HL-60/S4 treated with retinoic acid at 250 ng/mL for 4 days and 3 days (cell line): Measurements from ENCODE around the gene DYNC1I2.
"Not testable (repeated sequence)": the region's sequence is repeated elsewhere in the genome, so short reads cannot be mapped to it uniquely, and the experiment has no call there.

ENCODE experiments used
- in situ Hi-C: fragments of 300-500 bp; cut with MboI; formaldehyde crosslinking; loops from 2 replicates; pipeline ENCODE4 v1.7.0; 2022; ENCODE audit warnings: low sequenced_read_pairs

DYNC1I2 gene

DNA sequence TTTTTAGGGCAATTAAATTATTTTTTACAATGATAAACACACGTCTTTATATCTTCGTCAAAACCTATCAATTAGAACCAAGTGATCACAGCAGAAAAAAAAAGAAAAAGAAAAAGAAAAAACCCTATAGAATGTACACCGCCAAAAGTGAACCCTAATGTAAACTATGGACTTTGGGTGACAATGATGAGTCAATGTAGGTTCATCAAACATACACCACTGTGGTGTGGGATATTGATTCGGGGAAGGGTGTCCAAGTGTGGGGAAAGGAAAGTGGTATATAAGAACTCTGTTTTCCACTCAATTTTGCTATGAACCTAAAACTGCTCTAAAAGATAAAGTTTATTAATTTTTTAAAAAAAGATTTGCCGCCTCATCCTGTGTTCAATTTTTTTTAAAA is 85.1 kb downstream of the DYNC1I2 start:
- in situ Hi-C loops = no loop called here

DNA sequence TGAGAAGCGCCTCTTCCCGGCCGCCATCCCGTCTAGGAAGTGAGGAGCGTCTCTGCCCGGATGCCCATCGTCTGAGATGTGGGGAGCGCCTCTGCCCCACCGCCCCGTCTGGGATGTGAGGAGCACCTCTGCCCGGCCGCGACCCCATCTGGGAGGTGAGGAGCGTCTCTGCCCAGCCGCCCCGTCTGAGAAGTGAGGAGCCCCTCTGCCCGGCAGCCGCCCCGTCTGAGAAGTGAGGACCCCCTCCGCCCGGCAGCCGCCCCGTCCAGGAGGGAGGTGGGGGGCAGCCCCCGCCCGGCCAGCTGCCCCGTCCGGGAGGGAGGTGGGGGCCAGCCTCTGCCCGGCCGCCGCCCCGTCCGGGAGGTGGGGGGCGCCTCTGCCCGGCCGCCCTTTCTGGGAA is 87.3 kb downstream of the DYNC1I2 start:
- in situ Hi-C loops = not testable (repeated sequence)

- in situ Hi-C loops = no loop called here
Observed at GRCh38 chr2:171778515-171778914, 91.2 kb downstream of the DYNC1I2 start.

DNA sequence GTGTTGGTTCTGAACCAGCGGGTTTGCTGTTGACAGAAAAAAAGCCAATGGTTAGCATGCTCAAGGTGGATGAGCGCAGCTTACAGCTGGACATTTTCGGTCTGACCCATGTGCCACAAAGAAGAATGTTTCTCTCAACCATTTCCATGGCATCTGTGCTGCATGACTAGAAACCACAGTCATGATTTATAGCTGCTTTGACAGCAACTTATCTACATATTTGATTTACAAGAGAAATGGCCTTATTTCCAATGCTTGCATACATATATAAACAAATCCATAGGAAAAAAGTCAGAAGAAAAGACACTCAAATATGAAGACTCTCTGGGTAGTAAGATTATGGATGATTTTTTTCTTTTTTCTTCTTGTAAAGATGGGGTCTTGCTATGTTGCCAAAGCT is 98.2 kb downstream of the DYNC1I2 start:
- in situ Hi-C loops = no loop called here

DNA sequence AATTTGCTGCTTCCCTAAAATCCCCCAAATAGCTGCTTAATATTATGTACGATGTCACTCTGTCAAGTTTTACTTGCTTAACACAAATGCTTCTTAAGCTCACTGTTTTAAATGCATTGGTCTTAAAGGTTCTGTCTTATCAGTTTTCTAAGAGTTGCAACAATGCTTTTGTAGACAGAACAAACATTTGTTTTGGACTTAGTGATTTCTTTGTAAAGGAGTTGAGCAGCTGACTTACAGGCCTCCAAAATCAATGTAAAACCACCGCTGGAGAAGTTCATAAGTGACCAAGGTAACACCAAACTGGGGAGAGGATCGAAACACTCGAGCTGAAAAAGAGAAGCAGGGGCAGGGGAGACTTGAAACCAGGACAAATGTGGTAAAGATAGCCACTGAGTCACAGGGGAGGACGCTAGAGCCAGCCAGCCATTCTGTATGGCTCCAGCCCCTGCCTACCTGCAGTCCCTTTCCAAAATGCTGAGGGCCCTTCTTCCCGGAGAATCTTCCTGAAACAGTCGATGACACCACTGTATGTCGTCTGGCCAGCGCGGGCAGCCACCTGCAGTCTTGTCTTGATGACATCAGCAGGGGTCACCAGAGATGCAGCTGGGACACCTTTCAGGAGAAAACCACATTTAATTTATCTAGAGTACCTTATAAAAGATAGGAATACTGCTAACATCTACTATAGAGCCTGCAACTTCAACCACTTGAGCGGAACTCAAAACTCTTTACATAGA is 100.2 kb downstream of the DYNC1I2 start:
- in situ Hi-C loops = no loop called here

DNA sequence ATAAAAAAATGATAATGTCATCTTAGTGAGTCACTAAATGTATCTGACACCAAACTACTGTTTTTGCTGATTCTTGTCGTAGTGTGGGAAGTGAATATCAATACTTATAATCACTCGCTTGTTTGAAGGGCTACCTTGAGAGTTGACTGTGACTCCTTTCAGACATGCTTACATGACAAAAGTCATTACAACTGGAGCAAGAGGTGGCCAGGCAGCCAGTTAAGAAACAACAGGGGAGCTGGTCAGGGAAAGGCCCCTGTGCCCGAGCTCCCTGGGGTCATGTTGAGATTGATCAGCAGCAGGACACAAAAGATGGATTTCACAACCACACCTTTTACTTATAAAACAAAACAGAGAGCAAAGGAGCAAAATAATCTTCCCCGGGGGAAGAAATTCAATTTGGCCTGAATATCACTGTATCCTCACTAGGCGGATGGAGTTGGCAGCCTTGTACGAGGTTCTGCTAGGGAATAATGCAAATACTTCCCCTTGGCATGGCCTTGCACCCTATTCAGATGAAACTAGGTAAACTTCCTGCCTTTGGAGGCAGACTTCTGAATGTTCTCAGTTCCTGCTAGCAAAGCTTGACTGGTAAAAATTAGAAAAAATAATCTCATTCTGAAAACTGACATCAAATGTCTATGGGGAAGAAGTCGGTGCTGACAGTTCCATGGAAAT is 101.2 kb downstream of the DYNC1I2 start:
- in situ Hi-C loops = no loop called here

GRCh38 chr2:171789956-171790355 is 102.7 kb downstream of the DYNC1I2 start:
- in situ Hi-C loops = no loop called here

- in situ Hi-C loops = no loop called here
Observed at GRCh38 chr2:171791361-171791760, 104.1 kb downstream of the DYNC1I2 start.

GRCh38 chr2:171792157-171792556 is 104.9 kb downstream of the DYNC1I2 start:
- in situ Hi-C loops = no loop called here

GRCh38 chr2:171792886-171793580 is 105.8 kb downstream of the DYNC1I2 start:
- in situ Hi-C loops = no loop called here

GRCh38 chr2:171793691-171794678 is 106.7 kb downstream of the DYNC1I2 start:
- in situ Hi-C loops = no loop called here

DNA sequence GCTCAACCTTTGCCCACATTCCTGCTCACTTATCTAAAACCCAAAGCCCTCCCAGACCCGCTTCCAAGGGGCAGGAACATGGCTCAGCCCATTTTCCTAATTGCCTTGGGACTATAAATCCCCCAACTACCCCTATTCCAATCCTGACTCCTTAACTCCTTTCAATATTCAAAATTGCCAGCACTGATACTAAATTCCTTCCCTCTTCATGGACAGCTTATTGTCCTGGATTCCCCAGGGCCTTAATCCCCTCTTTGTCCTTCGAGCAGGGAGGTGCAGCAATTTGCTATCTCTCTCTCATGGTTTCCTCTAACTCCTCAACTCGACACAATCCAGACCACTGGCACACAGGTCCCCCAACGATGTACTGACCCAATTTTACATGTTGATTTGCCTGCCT is 107.6 kb downstream of the DYNC1I2 start:
- in situ Hi-C loops = no loop called here
